Motor neuron (in vitro differentiated cells): ENCODE data around the gene AHR. TPM values are rescaled to one million over a fixed set of nuclear protein-coding genes. Genes with fewer than 3 reads are reported as not detected.
"Not testable (repeated sequence)": the region's sequence is repeated elsewhere in the genome, so short reads cannot be mapped to it uniquely, and the experiment has no call there.

Experiments
- ATAC-seq, 8 experiments: fragments of 200-7000 bp; cut with Tn5 transposase; replicated peaks in 6 of 8; 2 replicates each; pipeline ENCODE4 v1.8.0; 2021; ENCODE audit warnings: mild to moderate bottlenecking in 8 of 8, moderate library complexity in 8 of 8
- H3K27ac ChIP-seq, 2 donors: fragments of 250-450 bp; sonication (Bioruptor Pico); 2 replicates each; pipeline ENCODE4 v1.9.0; 2021; ENCODE audit warnings: antibody characterized with exemption in 2 of 2, mild to moderate bottlenecking in 2 of 2, moderate library complexity in 1 of 2
- H3K4me1 ChIP-seq, 2 donors: fragments of 250-450 bp; sonication (Bioruptor Pico); replicated peaks in 1 of 2; 2 replicates each; pipeline ENCODE4 v1.6.1; 2021; ENCODE audit warnings: antibody characterized with exemption in 2 of 2, mild to moderate bottlenecking in 2 of 2, moderate library complexity in 1 of 2
- H3K4me3 ChIP-seq, 5 donors: fragments of 250-450 bp; sonication (Bioruptor Pico); 2 replicates each; pipeline ENCODE4 v1.9.0; 2021; ENCODE audit warnings: antibody characterized with exemption in 5 of 5, mild to moderate bottlenecking in 5 of 5, moderate library complexity in 4 of 5
- WGBS, 10 experiments: fragments of 450-650 bp; shearing (Covaris generic); methylation state at CpG; one replicate each; pipeline ENCODE4 v1.0.0; 2022; 5-methylcytosine and 5-hydroxymethylcytosine counted together
- in situ Hi-C, 9 experiments: fragments of 400-800 bp; cut with MboI; loops; one replicate each; pipeline ENCODE4 v1.15.0; 2021; ENCODE audit warnings: low sequenced_read_pairs in 9 of 9, low pct_unique_long_range_greater_than_20kb in 2 of 9; ENCODE audit not compliant: unreplicated experiment in 9 of 9
- total RNA-seq, 8 experiments: library from RNA; unstranded; fragments of 300-600 nt; gene quantifications; 2 replicates each; pipeline versions ENCODE4 v1.2.3 to v1.2.4, GENCODE V29; 2022

The AHR gene
- total RNA-seq, 8 experiments from 2014 or later: 3.5 to 79.8 (median 17.5) TPM

- no peak overlapping the region for H3K27ac ChIP-seq
- WGBS, 10 experiments: 0 to 100% (median 93%) methylated on average over 1 to 5 of the region's 5 CpGs; no CpG with 5 or more reads in 2 of the 10 experiments
- no peak overlapping the region for H3K4me3 ChIP-seq
- in situ Hi-C loops: no loop called here
- ATAC-seq: no peak
- no peaks in the 10 kb centered on the region for H3K4me1 ChIP-seq
Observed at GRCh38 chr7:17374654-17375053, 76.2 kb downstream of the AHR start.

GRCh38 chr7:17376595-17376994 lies 78.1 kb downstream of the AHR start:
- no peak overlapping the region for H3K27ac ChIP-seq
- in situ Hi-C loops: no loop called here
- no peak overlapping the region for H3K4me3 ChIP-seq
- WGBS, 10 experiments: 67 to 100% (median 100%) methylated on average over 1 of the region's 1 CpG; no CpG with 5 or more reads in 4 of the 10 experiments
- no peak for ATAC-seq
- peaks cover 0 to 7% of the 10 kb centered on the region in 2 donors for H3K4me1 ChIP-seq

GRCh38 chr7:17380736-17381662 lies 82.5 kb downstream of the AHR start:
- Histone ChIP-seq H3K27ac (no peak overlapping the region), H3K4me3 (no peak overlapping the region), H3K4me1 (peaks cover 0 to 10% of the 10 kb centered on the region in 2 donors)
- ATAC-seq: peak in 4 of 8 experiments; percentile 38 to 61 (median 42)
- in situ Hi-C loops: no loop called here
- 33 to 86% (median 62%) methylated on average over 1 to 4 of the region's 4 CpGs; no CpG with 5 or more reads in 1 of the 10 experiments for WGBS, 10 experiments

- in situ Hi-C loops: not testable (repeated sequence)
- 21 to 86% (median 55%) methylated on average over 1 to 6 of the region's 8 CpGs for WGBS, 10 experiments
- peaks cover 0 to 10% of the 10 kb centered on the region in 2 donors for H3K4me1 ChIP-seq
Observed at GRCh38 chr7:17382408-17383354, 84.2 kb downstream of the AHR start.

GRCh38 chr7:17384400-17384799 lies 85.9 kb downstream of the AHR start:
- ATAC-seq: no peak
- no peak overlapping the region for H3K4me3 ChIP-seq
- in situ Hi-C loops: no loop called here
- H3K4me1 ChIP-seq: peaks cover 0 to 10% of the 10 kb centered on the region in 2 donors
- WGBS, 10 experiments: 60 to 100% (median 86%) methylated on average over 1 of the region's 1 CpG; no CpG with 5 or more reads in 1 of the 10 experiments
- no peak overlapping the region for H3K27ac ChIP-seq

More at GRCh38 chr7:17382408-17383354, 84.2 kb downstream of the AHR start:
- not testable (repeated sequence) for H3K27ac ChIP-seq, ATAC-seq, H3K4me3 ChIP-seq

- no peak for ATAC-seq
- in situ Hi-C loops: no loop called here
- no peak overlapping the region for H3K27ac ChIP-seq
Observed at GRCh38 chr7:17385612-17386011, 87.2 kb downstream of the AHR start.

GRCh38 chr7:17390392-17390791 lies 91.9 kb downstream of the AHR start:
- in situ Hi-C loops: no loop called here
- Histone ChIP-seq H3K27ac (no peak overlapping the region), H3K4me1 (no peaks in the 10 kb centered on the region), H3K4me3 (no peak overlapping the region)
- no peak for ATAC-seq
- 0 to 100% (median 42%) methylated on average over 1 to 4 of the region's 4 CpGs; no CpG with 5 or more reads in 1 of the 10 experiments for WGBS, 10 experiments

More at GRCh38 chr7:17385612-17386011, 87.2 kb downstream of the AHR start:
- Histone ChIP-seq H3K4me3 (no peak overlapping the region), H3K4me1 (peaks cover 0 to 8% of the 10 kb centered on the region in 2 donors)

DNA sequence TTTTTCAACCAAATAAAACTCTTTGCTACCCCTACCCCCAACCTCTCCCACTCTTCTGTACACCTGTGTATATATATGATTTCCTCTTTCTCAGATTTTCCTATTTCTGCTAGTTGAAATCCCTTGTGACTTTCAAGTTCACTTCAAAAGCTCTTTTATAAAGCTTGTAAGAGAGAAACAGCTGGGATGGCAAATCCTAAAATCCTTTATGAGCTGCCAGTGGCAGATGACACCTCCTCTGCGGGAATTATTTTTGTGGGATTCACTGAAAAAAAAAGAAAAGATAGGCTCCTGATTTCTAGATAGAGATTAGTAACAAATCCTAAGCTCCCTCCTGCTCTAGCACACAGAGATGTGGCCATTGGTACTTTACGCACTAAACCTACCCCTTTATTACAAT lies 92.9 kb downstream of the AHR start:
- ATAC-seq: no peak

DNA sequence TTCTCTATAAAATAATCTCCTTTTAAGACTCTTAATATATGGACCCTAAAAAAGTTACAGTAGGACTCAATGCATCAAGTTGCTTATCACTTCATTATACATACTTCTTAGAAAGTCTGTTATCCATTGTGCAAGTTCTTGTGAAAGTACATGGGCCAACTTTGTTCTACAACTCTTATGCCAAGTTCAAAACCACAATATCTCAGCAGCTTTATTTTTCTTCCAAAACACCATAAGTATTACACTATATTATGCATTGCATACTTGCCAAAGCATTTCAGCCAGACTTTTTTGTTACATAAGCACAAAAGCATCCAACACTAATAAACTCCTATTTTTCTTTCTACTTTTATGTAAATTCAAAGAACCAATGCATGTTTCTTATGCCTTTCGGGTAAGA lies 94.4 kb downstream of the AHR start:
- in situ Hi-C loops: no loop called here
- no peak overlapping the region for H3K27ac ChIP-seq
- no peaks in the 10 kb centered on the region for H3K4me1 ChIP-seq
- no peak overlapping the region for H3K4me3 ChIP-seq
- WGBS, 10 experiments: 43 to 100% (median 72%) methylated on average over 1 of the region's 1 CpG; no CpG with 5 or more reads in 4 of the 10 experiments
- peak in 1 of 8 experiments; percentile 53 for ATAC-seq

More for the DNA sequence above, 92.9 kb downstream of the AHR start:
- Histone ChIP-seq H3K27ac (no peak overlapping the region), H3K4me1 (no peaks in the 10 kb centered on the region), H3K4me3 (no peak overlapping the region)
- in situ Hi-C loops: no loop called here
- 0 to 100% (median 90%) methylated on average over 1 to 2 of the region's 2 CpGs; no CpG with 5 or more reads in 2 of the 10 experiments for WGBS, 10 experiments

DNA sequence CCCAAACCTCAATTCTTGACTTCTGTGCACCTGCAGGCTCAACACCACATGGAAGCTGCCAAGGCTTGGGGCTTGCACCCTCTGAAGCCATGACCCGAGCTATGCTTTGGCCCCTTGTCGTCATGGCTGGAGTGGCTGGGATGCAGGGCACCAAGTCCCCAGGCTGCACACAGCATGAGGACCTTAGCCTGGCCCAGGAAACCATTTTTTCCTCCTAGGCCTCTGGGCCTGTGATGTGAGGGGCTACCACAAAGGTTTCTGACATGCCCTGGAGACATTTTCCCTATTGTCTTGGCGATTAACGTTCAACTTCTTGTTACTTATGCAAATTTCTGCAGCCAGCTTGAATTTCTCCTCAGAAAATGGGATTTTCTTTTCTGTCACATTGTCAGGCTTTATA lies 96.1 kb downstream of the AHR start:
- H3K27ac ChIP-seq, in situ Hi-C loops, ATAC-seq, H3K4me3 ChIP-seq, H3K4me1 ChIP-seq: not testable (repeated sequence)
- WGBS, 10 experiments: 20 to 100% (median 76%) methylated on average over 1 to 2 of the region's 4 CpGs; no CpG with 5 or more reads in 5 of the 10 experiments
